ENCODE measurements around the gene UBE2D2.
A peak's percentile ranks its signal among the peaks of the same experiment; 100 is the strongest.

UBE2D2 gene

GRCh38 chr5:139660923-139661814 is 100.0 kb downstream of the UBE2D2 start:
- no peak for DNase-seq

GRCh38 chr5:139662617-139663016 is 101.5 kb downstream of the UBE2D2 start:
- DNase-seq: no peak

DNA sequence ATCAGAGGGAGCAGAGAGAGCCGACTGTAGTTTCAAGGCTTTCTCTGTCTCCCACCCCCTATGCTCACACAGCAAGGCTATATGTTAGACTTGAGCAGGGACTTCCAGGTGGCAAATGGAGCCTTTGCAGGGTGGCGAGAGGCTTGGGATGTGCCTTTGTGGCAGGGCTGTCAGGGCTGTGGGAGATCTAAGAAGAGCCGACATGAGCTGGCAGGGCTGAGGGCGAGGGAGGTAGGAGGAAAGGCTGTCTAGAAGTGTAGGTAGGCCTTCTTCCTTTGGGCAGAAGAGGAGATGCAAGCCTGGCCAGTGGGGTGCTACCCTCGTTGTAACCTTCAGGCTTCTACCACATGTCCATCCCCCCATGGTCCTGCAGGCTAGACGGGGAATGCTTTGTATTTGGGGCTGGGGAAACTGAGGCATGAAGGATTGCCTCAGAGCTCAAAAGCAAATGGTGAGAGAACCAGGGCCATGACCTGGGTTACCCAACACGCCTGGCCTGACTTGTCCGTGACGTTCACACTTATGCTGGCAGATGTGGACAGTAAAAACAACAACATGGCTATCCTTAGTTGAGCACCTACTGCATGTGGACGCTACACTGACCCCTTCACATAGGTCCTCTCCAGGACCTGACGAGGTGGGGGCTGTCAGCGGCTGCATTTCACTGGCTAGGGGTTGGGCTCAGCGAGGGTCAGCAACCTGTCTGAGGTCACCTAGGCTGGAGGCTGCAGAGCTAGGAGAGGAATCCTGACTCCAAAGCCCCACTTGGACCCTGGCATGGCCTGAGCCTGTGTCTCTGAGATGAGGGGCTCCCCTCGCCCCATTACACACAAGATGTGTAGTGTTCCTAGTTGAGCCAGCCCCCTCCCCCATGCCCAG is 102.3 kb downstream of the UBE2D2 start:
- no peak for DNase-seq

- DNase-seq: no peak
Measured at GRCh38 chr5:139664086-139664693, 103.1 kb downstream of the UBE2D2 start.

GRCh38 chr5:139664727-139665351 is 103.7 kb downstream of the UBE2D2 start:
- DNase-seq: no peak

- no peak for DNase-seq
Measured at GRCh38 chr5:139665626-139666025, 104.5 kb downstream of the UBE2D2 start.

DNA sequence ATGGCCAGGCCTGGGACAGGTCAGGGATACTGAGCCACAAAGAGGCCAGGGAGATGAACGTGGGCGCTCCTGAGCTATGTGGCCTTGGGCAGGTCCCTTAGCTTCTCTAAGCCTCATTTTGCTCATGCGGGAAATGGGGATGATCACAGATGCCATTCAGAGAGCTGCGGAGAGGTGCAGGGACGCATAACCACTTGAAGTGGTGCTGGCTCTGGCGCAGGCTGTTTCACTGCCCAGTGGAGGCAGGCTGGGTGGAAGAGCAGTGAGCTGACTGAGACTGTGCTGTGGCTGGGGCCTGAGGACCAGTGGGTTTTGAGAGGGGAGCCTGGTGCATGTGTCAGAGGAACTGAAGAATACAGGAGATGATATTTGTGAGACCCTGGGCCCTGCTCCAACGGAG is 105.4 kb downstream of the UBE2D2 start:
- no peak for DNase-seq

GRCh38 chr5:139667001-139667729 is 106.0 kb downstream of the UBE2D2 start:
- DNase-seq: no peak

DNA sequence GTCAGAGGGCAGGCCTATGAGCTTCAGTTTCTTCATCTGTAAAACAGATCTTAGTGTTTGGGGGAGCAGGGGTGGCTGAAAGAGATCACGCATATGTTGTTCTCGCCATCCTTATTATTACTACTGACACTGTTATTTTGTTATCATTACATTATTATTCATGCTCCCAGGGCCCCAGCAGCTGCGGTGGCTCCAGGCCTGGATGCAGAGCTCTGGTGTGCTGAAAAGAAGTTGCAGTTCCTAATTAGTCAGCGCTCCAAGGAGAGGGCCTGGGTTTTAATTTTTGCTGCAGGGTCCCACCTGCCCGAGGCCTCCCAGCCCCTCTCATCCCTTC is 106.6 kb downstream of the UBE2D2 start:
- no peak for DNase-seq

- peak; percentile 69 for DNase-seq
Measured at GRCh38 chr5:139668064-139668880, 107.1 kb downstream of the UBE2D2 start.

DNA sequence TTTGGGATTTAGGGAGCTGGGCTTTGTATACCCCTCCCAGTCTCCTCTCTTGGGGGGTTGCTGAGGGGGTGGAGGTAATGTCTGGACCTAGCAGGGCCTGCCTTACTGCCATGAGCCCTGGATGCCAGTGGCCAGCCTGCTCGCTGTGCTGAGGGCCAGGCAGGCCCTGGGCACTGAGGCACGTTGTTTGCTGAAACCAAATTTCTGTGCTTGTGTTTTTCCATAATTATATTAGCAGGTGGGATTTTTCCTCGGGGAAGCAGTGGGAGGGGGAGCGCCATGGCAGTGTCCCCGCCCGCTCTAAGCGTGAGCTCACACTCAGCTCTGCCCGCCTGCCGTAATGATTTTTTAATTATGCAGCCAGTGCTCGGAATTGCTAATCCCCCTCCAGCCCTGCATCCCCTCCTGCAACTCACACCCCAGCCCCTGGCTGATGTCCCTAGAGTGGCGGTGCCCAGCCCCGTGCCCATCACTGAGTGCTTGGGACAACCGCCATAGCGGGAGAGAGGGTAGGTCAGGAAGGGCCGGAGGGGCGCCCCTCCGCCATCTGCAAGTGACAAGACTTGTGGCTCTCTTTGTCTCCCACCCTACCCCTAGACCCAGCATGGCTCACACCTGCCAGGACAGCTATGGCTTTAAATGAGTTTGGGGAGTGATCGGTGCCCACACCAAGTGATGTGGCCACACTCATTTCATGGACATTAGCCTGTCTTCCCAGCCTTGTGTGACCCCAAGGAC is 108.0 kb downstream of the UBE2D2 start:
- no peak for DNase-seq

DNA sequence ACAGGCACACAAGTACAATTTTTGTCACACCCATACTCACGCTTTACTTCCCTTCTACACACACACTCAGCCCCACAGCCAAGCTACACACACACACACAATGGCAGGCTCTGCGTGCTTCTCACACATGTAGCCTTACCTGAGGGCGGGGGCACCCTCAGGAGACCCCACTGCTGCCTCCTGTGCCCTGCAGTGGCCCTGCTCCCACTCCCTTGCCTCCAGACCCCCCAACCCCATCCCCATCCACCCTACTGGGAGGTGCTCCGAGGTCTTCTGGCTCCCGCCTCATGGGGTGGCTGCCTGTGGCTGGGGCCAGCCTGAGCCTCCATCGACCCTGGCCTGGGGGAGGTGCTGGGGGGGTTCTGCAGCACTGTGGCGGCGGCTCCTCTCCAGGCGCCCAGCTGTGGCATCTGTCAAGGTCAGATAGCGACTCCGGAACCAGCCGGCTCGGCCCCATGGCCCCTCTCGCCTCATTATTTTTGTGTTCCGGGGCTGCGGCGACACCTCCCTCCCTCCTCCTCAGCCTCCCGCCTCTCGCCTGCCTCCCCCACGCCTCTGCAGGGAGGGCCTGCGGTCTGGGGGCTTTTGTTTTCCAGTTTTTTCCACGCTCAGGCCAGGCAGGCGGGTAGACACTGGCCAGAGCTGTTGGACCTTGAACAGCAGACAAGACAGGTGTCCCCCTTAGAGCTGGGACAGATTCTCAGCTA is 108.7 kb downstream of the UBE2D2 start:
- peak; percentile 72 for DNase-seq

DNA sequence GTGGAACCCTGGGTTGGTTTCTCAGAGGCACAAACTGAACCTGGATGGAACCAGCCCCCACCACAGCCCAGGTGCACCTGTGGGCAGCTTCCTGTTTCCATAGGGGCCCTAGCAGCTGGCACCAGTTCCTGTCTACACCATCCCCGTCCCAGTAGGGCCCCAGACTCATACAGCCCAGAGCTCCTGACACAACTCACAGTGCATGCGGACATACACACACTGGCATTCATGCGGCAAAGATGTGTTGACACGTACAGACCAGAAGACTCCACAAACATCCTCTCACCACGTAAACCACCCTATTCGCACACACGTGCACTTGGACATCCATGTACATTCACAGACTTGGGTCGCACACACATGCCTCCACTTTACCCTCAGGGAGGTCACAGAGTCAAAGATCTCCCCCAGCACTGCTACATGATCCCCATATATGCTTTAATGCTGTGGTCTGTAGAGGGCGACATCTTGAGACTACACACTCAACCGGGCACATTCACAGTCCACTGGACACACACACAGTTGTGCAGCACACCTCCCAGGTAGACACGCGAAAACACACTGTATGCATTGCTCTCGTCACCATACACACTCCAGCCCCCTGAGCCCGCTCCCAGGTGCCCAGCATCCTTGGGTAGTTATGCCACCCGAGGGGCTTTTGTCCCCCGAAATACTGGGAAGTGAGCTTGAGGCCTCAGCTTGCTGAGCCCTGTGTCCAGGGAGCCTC is 109.4 kb downstream of the UBE2D2 start:
- peak; percentile 64 for DNase-seq

- DNase-seq: no peak
Measured at GRCh38 chr5:139671096-139671841, 110.1 kb downstream of the UBE2D2 start.

GRCh38 chr5:139675213-139675612 is 114.1 kb downstream of the UBE2D2 start:
- DNase-seq: no peak

DNA sequence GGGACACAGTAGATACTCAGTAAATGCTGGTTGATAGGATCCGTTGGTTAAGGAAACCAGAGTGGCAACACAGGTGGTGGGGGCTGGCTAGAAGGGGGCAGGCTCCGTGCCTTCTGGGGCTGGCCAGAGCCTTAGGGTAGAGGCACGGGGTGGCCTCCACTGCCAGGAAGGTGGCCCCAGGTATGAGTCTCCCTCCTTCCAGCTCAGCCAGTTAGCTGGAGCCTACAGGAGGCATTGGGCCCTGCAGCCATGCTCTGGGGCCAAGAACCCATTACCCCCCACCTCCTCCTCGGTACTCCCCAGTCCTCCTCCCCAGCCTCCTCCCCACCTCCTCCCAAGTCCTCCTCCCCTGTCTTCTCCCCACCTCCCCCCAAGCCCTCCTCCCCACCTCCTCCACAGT is 114.7 kb downstream of the UBE2D2 start:
- DNase-seq: no peak

DNA sequence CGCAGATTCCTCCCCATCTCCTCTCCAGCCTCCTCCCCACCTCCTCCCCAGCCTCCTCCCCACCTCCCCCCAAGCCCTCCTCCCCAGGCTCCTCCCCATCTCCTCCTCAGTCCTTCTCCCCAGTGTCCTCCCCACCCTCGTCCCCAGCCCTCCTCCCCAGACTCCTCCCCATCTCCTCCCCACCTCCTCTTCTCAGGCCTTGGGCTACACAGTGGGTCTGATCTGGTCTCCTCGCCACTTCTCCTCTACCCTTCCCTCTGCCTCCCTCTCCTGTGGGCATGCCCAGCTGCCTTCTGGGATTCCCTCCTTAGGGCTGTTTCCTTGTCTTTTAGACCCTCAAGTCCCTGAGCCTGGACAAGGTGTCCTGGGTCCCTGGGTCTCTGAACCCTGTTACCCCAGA is 115.3 kb downstream of the UBE2D2 start:
- no peak for DNase-seq

GRCh38 chr5:139676951-139677735 is 116.0 kb downstream of the UBE2D2 start:
- no peak for DNase-seq

All from activated CD8-positive, alpha-beta memory T cell treated with anti-CD3 and anti-CD28 coated beads, Interleukin-2, amount 50 U/mL, for 48 hours (primary cell).